Karpas-422 (cell line): Measurements from ENCODE around the gene SHMT2. TPM values are rescaled to one million over a fixed set of nuclear protein-coding genes. Genes with fewer than 3 reads are reported as not detected.

ENCODE experiments used
- DNase-seq: peaks from one replicate; pipeline ENCODE4 v3.0.0-alpha.2; 2015
- H2AFZ ChIP-seq: fragments of 200-600 bp; sonication (generic); 2 replicates; pipeline ENCODE4 v1.6.1; 2014; ENCODE audit warnings: antibody characterized with exemption, low read length, mixed read lengths
- H3K27ac ChIP-seq: fragments of 200-600 bp; sonication (generic); 2 replicates; pipeline ENCODE4 v1.5.1; 2014; ENCODE audit warnings: mild to moderate bottlenecking, low read length, moderate library complexity
- H3K27me3 ChIP-seq: fragments of 200-600 bp; sonication (generic); 2 replicates; pipeline ENCODE4 v1.6.1; 2014; ENCODE audit warnings: low read length, mixed read lengths
- H3K36me3 ChIP-seq: fragments of 200-600 bp; sonication (generic); 2 replicates; pipeline ENCODE4 v1.6.1; 2014; ENCODE audit warnings: low read length, mixed read lengths; ENCODE audit not compliant: insufficient read depth
- H3K4me1 ChIP-seq: fragments of 200-600 bp; sonication (generic); 2 replicates; pipeline ENCODE4 v1.6.1; 2014; ENCODE audit warnings: mild to moderate bottlenecking, low read length, mixed read lengths
- H3K4me2 ChIP-seq: fragments of 200-600 bp; sonication (generic); 2 replicates; pipeline ENCODE4 v1.6.1; 2014; ENCODE audit warnings: low read length, low read depth, mild to moderate bottlenecking; ENCODE audit not compliant: poor library complexity, severe bottlenecking
- H3K4me3 ChIP-seq: fragments of 200-600 bp; sonication (generic); 2 replicates; pipeline ENCODE4 v1.5.1; 2014; ENCODE audit warnings: mild to moderate bottlenecking, antibody characterized with exemption, low read length, mixed read lengths
- H3K79me2 ChIP-seq: fragments of 200-600 bp; sonication (generic); 2 replicates; pipeline ENCODE4 v1.6.1; 2014; ENCODE audit warnings: mild to moderate bottlenecking, low read length, mixed read lengths
- H3K9ac ChIP-seq: fragments of 200-600 bp; sonication (generic); 2 replicates; pipeline ENCODE4 v1.6.0; 2014; ENCODE audit warnings: low read length
- H3K9me2 ChIP-seq: fragments of 200-600 bp; sonication (generic), shearing (Covaris generic); replicated peaks from 2 replicates; pipeline ENCODE4 v1.6.0; 2014; ENCODE audit warnings: mild to moderate bottlenecking, low read length, moderate library complexity; ENCODE audit not compliant: insufficient read depth
- H3K9me3 ChIP-seq: fragments of 300-700, 200-600 bp; sonication (generic); 2 replicates; pipeline ENCODE4 v1.6.1; 2014; ENCODE audit warnings: low read length, mixed read lengths
- H4K20me1 ChIP-seq: fragments of 200-600 bp; sonication (generic); 2 replicates; pipeline ENCODE4 v1.6.1; 2014; ENCODE audit warnings: mild to moderate bottlenecking, antibody characterized with exemption, low read length, low read depth; ENCODE audit not compliant: insufficient read depth
- total RNA-seq: library from RNA; depleted of rRNA; stranded (reverse); fragments of >200 nt; shearing (Covaris generic); gene quantifications from 2 replicates; pipeline ENCODE4 v1.2.3, GENCODE V29; 2014; ENCODE audit warnings: low replicate concordance

SHMT2 gene
- total RNA-seq, 1 experiment from 2014 or later, result 399 TPM

GRCh38 chr12:57244312-57244696, 14.8 kb downstream of the SHMT2 start:
- no peaks in the 10 kb centered on the region for H3K27me3 ChIP-seq
- peak overlapping the region; percentile 99 for H3K4me2 ChIP-seq
- no peak overlapping the region; the same call in 1 of the 2 replicates for H3K4me3 ChIP-seq
- H3K4me1 ChIP-seq, result peaks cover 58% of the 10 kb centered on the region
- H3K27ac ChIP-seq, result no peak overlapping the region
- no peak for DNase-seq
- no peak overlapping the region for H2AFZ ChIP-seq
- peaks cover 7% of the 10 kb centered on the region; the same call in 1 of the 2 replicates for H4K20me1 ChIP-seq
- H3K36me3 ChIP-seq, result no peaks in the 10 kb centered on the region
- H3K79me2 ChIP-seq, result no peaks in the 10 kb centered on the region
- no peaks in the 10 kb centered on the region for H3K9me3 ChIP-seq
- H3K9ac ChIP-seq, result peak overlapping the region; percentile 98
- H3K9me2 ChIP-seq, result no peaks in the 10 kb centered on the region

GRCh38 chr12:57247041-57247440, 17.5 kb downstream of the SHMT2 start:
- no peak overlapping the region for H2AFZ ChIP-seq
- no peaks in the 10 kb centered on the region for H3K27me3 ChIP-seq
- H3K9ac ChIP-seq, result no peak overlapping the region
- no peak for DNase-seq
- H3K4me2 ChIP-seq, result no peak overlapping the region
- H3K9me3 ChIP-seq, result no peaks in the 10 kb centered on the region
- no peaks in the 10 kb centered on the region for H4K20me1 ChIP-seq
- H3K79me2 ChIP-seq, result no peaks in the 10 kb centered on the region
- no peak overlapping the region for H3K27ac ChIP-seq
- H3K9me2 ChIP-seq, result no peaks in the 10 kb centered on the region
- H3K4me3 ChIP-seq, result no peak overlapping the region
- H3K36me3 ChIP-seq, result no peaks in the 10 kb centered on the region
- peaks cover 35% of the 10 kb centered on the region for H3K4me1 ChIP-seq

GRCh38 chr12:57248934-57249742, 19.6 kb downstream of the SHMT2 start:
- Histone ChIP-seq H3K27me3 (no peaks in the 10 kb centered on the region), H3K4me2 (peak overlapping the region; percentile 18), H3K36me3 (no peaks in the 10 kb centered on the region), H3K9ac (peak overlapping the region; percentile 36; the same call in 1 of the 2 replicates), H3K9me3 (no peaks in the 10 kb centered on the region), H4K20me1 (no peaks in the 10 kb centered on the region), H3K4me3 (peak overlapping the region; percentile 44; the same call in 1 of the 2 replicates), H3K4me1 (peaks cover 14% of the 10 kb centered on the region), H2AFZ (no peak overlapping the region), H3K79me2 (no peaks in the 10 kb centered on the region), H3K27ac (no peak overlapping the region), H3K9me2 (no peaks in the 10 kb centered on the region)
- peak; percentile 56 for DNase-seq

- H3K4me3 ChIP-seq, result no peak overlapping the region
- no peak overlapping the region for H3K27ac ChIP-seq
Observed at GRCh38 chr12:57250541-57250940, 21.0 kb downstream of the SHMT2 start.

GRCh38 chr12:57250956-57251355, 21.4 kb downstream of the SHMT2 start, which contains the start of gene STAC3:
Gene STAC3, minus strand, starts transcription at chr12:57251187. Its CDS starts 1,551 bp downstream, at chr12:57249636.
- H4K20me1 ChIP-seq, result no peaks in the 10 kb centered on the region
- no peaks in the 10 kb centered on the region for H3K79me2 ChIP-seq

More at GRCh38 chr12:57250541-57250940, 21.0 kb downstream of the SHMT2 start:
- Histone ChIP-seq H3K27me3 (no peaks in the 10 kb centered on the region), H3K9ac (no peak overlapping the region), H4K20me1 (no peaks in the 10 kb centered on the region), H3K9me2 (no peaks in the 10 kb centered on the region), H2AFZ (no peak overlapping the region), H3K36me3 (no peaks in the 10 kb centered on the region), H3K9me3 (no peaks in the 10 kb centered on the region), H3K79me2 (no peaks in the 10 kb centered on the region), H3K4me1 (peaks cover 10% of the 10 kb centered on the region), H3K4me2 (no peak overlapping the region)
- DNase-seq, result no peak

GRCh38 chr12:57254506-57255280, 25.2 kb downstream of the SHMT2 start:
- no peak overlapping the region for H3K9ac ChIP-seq
- H3K36me3 ChIP-seq, result peaks cover 15% of the 10 kb centered on the region; the same call in 1 of the 2 replicates
- no peaks in the 10 kb centered on the region for H4K20me1 ChIP-seq
- H3K9me3 ChIP-seq, result no peaks in the 10 kb centered on the region
- no peak overlapping the region for H2AFZ ChIP-seq
- no peaks in the 10 kb centered on the region for H3K27me3 ChIP-seq
- H3K4me1 ChIP-seq, result peaks cover under 1% of the 10 kb centered on the region; the same call in 1 of the 2 replicates
- no peak overlapping the region for H3K4me3 ChIP-seq
- no peak overlapping the region for H3K4me2 ChIP-seq
- DNase-seq, result no peak
- no peak overlapping the region for H3K27ac ChIP-seq
- no peaks in the 10 kb centered on the region for H3K9me2 ChIP-seq
- no peaks in the 10 kb centered on the region for H3K79me2 ChIP-seq

More at GRCh38 chr12:57250956-57251355, 21.4 kb downstream of the SHMT2 start, which contains the start of gene STAC3:
- H3K27me3 ChIP-seq, result no peaks in the 10 kb centered on the region
- no peak within 1 kb of the TSS for H3K27ac ChIP-seq
- 0 out of 2 replicates have a peak, but pooled peaks cover 4% of the 10 kb centered on the region for H3K36me3 ChIP-seq
- no peaks in the 10 kb centered on the region for H3K9me2 ChIP-seq
- H3K4me1 ChIP-seq, result peaks cover 10% of the 10 kb centered on the region
- no peak within 1 kb of the TSS for H2AFZ ChIP-seq
- H3K9ac ChIP-seq, result no peak within 1 kb of the TSS
- H3K4me3 ChIP-seq, result no peak within 1 kb of the TSS
- H3K9me3 ChIP-seq, result no peaks in the 10 kb centered on the region
- no peak for DNase-seq
- no peak within 1 kb of the TSS for H3K4me2 ChIP-seq

GRCh38 chr12:57255916-57256315, 26.4 kb downstream of the SHMT2 start:
- Histone ChIP-seq H3K4me2 (no peak overlapping the region), H3K9me2 (no peaks in the 10 kb centered on the region), H3K27ac (no peak overlapping the region), H3K79me2 (no peaks in the 10 kb centered on the region), H3K9ac (no peak overlapping the region), H3K9me3 (no peaks in the 10 kb centered on the region), H3K4me3 (no peak overlapping the region), H3K36me3 (peaks cover 15% of the 10 kb centered on the region; the same call in 1 of the 2 replicates), H2AFZ (no peak overlapping the region), H3K27me3 (no peaks in the 10 kb centered on the region), H4K20me1 (no peaks in the 10 kb centered on the region), H3K4me1 (no peaks in the 10 kb centered on the region)
- no peak for DNase-seq
